Mammary epithelial cell (primary cell): ENCODE results near the gene GNG4.

Experiments used
- EZH2 ChIP-seq: IDR thresholded peaks from 2 replicates; pipeline ENCODE4 v1.6.1; 2012; ENCODE audit warnings: low read length, inconsistent platforms, borderline replicate concordance
- TF ChIP-seq, protein P1 (sequence below), 2 donors: IDR thresholded peaks in 1 of 2; conservative IDR thresholded peaks in 1 of 2; 2 replicates each; pipeline ENCODE4 v1.5.1; 2011 to 2012; ENCODE audit warnings: inconsistent platforms in 2 of 2, low read length in 2 of 2, mild to moderate bottlenecking in 2 of 2, control low read depth in 1 of 2, low read depth in 1 of 2; ENCODE audit not compliant: insufficient read depth in 1 of 2; ENCODE audit errors: extremely low read depth in 1 of 2

DNA sequence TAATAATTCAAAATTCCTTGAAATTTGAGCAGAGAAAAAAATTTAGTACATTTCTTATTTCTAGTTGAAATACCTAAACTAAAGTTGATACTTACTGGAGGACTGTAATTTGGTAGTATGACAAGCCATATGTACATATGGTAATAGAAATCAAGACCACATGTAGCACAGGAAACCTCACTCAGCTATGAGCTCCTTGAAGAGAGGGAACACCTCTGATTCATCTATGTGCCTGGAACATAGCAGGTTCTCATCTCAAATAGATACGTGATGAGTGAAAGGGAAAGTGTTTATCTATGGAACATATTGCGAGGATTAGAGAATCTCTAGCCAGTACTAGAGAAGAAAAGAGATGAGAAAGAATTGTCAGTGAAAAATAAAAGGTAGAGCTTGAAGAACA, 47.9 kb upstream of the GNG4 start:
- TF ChIP-seq, protein P1, sequence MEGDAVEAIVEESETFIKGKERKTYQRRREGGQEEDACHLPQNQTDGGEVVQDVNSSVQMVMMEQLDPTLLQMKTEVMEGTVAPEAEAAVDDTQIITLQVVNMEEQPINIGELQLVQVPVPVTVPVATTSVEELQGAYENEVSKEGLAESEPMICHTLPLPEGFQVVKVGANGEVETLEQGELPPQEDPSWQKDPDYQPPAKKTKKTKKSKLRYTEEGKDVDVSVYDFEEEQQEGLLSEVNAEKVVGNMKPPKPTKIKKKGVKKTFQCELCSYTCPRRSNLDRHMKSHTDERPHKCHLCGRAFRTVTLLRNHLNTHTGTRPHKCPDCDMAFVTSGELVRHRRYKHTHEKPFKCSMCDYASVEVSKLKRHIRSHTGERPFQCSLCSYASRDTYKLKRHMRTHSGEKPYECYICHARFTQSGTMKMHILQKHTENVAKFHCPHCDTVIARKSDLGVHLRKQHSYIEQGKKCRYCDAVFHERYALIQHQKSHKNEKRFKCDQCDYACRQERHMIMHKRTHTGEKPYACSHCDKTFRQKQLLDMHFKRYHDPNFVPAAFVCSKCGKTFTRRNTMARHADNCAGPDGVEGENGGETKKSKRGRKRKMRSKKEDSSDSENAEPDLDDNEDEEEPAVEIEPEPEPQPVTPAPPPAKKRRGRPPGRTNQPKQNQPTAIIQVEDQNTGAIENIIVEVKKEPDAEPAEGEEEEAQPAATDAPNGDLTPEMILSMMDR (conservative IDR thresholded peaks at IDR 0.05 in 1 of 2, IDR thresholded peaks at IDR 0.05 in 1 of 2; ENCODE audit: extremely low read depth in 1 of 2, insufficient read depth in 1 of 2, low read depth in 1 of 2, low read length in 2 of 2) = no peak
- no peak for TF ChIP-seq EZH2
